Iris pigment epithelial cell (primary cell): ENCODE data around the gene PDE4B.

Experiments
- DNase-seq: peaks from one replicate; pipeline ENCODE4 v3.0.0-alpha.2; 2011; ENCODE audit warnings: low read depth

The PDE4B gene

GRCh38 chr1:66337249-66337648 lies 544.6 kb downstream of the PDE4B start:
- no peak for DNase-seq

GRCh38 chr1:66339944-66340343 lies 547.2 kb downstream of the PDE4B start:
- DNase-seq, result no peak

- DNase-seq, result no peak
These were observed 548.9 kb downstream of the PDE4B start for GRCh38 chr1:66341446-66342089.

GRCh38 chr1:66342707-66343106 lies 550.0 kb downstream of the PDE4B start:
- DNase-seq, result no peak

GRCh38 chr1:66343569-66344325 lies 551.1 kb downstream of the PDE4B start:
- DNase-seq, result no peak

GRCh38 chr1:66346057-66346795 lies 553.5 kb downstream of the PDE4B start:
- DNase-seq, result no peak

- no peak for DNase-seq
These were observed 554.2 kb downstream of the PDE4B start for GRCh38 chr1:66346873-66347272.

- no peak for DNase-seq
These were observed 556.1 kb downstream of the PDE4B start for GRCh38 chr1:66348776-66349175.

GRCh38 chr1:66349242-66349641 lies 556.5 kb downstream of the PDE4B start:
- DNase-seq, result no peak

- DNase-seq, result no peak
These were observed 557.4 kb downstream of the PDE4B start for GRCh38 chr1:66350001-66350547.

- DNase-seq, result peak; percentile 24
These were observed 558.8 kb downstream of the PDE4B start for GRCh38 chr1:66351478-66351877.

GRCh38 chr1:66351913-66352312 lies 559.2 kb downstream of the PDE4B start:
- no peak for DNase-seq

- no peak for DNase-seq
These were observed 560.1 kb downstream of the PDE4B start for GRCh38 chr1:66352792-66353191.

GRCh38 chr1:66353257-66353656 lies 560.6 kb downstream of the PDE4B start:
- no peak for DNase-seq

- peak; percentile 47 for DNase-seq
These were observed 561.9 kb downstream of the PDE4B start for GRCh38 chr1:66354311-66355201.

GRCh38 chr1:66355756-66356155 lies 563.1 kb downstream of the PDE4B start:
- no peak for DNase-seq

- no peak for DNase-seq
These were observed 563.9 kb downstream of the PDE4B start for GRCh38 chr1:66356605-66357004.

- DNase-seq, result no peak
These were observed 564.3 kb downstream of the PDE4B start for GRCh38 chr1:66357021-66357420.

GRCh38 chr1:66357478-66358197 lies 564.9 kb downstream of the PDE4B start:
- no peak for DNase-seq

- no peak for DNase-seq
These were observed 566.6 kb downstream of the PDE4B start for GRCh38 chr1:66359269-66359668.

- no peak for DNase-seq
These were observed 567.1 kb downstream of the PDE4B start for GRCh38 chr1:66359815-66360214.
